ENCODE data around the gene TMEM139.

The TMEM139 gene

GRCh38 chr7:143280566-143280965 lies 4.2 kb upstream of the TMEM139 start:
- no peak for TF ChIP-seq GABPA (IDR thresholded peaks at IDR 0.05; ENCODE audit: low read depth)
- TF ChIP-seq CTCF (IDR thresholded peaks at IDR 0.05; ENCODE audit: insufficient read depth, low read length), result no peak
- TF ChIP-seq POLR2AphosphoS5 (IDR thresholded peaks at IDR 0.05; ENCODE audit: low read depth), result no peak
- no peak for TF ChIP-seq REST (IDR thresholded peaks at IDR 0.05; ENCODE audit: insufficient replicate concordance, low read depth)
- TF ChIP-seq SPI1 (IDR thresholded peaks at IDR 0.05; ENCODE audit: borderline replicate concordance, low read depth), result no peak
- Histone ChIP-seq H3K4me3 (replicated peaks; ENCODE audit: insufficient read depth, low read length) (no peak overlapping the region), H3K27ac (replicated peaks) (no peak overlapping the region), H3K27me3 (ENCODE audit: insufficient read depth, poor library complexity, severe bottlenecking) (no peaks in the 10 kb centered on the region)
- no peak for DNase-seq (ENCODE audit: low read depth in 1 of 2, low spot score in 1 of 2)

- no peak for DNase-seq (ENCODE audit: low read depth in 1 of 2, low spot score in 1 of 2)
Measured at GRCh38 chr7:143281529-143281928, 3.2 kb upstream of the TMEM139 start.

GRCh38 chr7:143282124-143282523 lies 2.6 kb upstream of the TMEM139 start:
- Histone ChIP-seq H3K27me3 (ENCODE audit: insufficient read depth, poor library complexity, severe bottlenecking) (no peaks in the 10 kb centered on the region), H3K4me3 (replicated peaks; ENCODE audit: insufficient read depth, low read length) (no peak overlapping the region), H3K27ac (replicated peaks) (no peak overlapping the region)
- DNase-seq (ENCODE audit: low read depth in 1 of 2, low spot score in 1 of 2), result no peak
- TF ChIP-seq REST (IDR thresholded peaks at IDR 0.05; ENCODE audit: insufficient replicate concordance, low read depth) (no peak), POLR2AphosphoS5 (IDR thresholded peaks at IDR 0.05; ENCODE audit: low read depth) (no peak), CTCF (IDR thresholded peaks at IDR 0.05; ENCODE audit: insufficient read depth, low read length) (no peak), GABPA (IDR thresholded peaks at IDR 0.05; ENCODE audit: low read depth) (no peak), SPI1 (IDR thresholded peaks at IDR 0.05; ENCODE audit: borderline replicate concordance, low read depth) (no peak)

More at GRCh38 chr7:143281529-143281928, 3.2 kb upstream of the TMEM139 start:
- TF ChIP-seq CTCF (IDR thresholded peaks at IDR 0.05; ENCODE audit: insufficient read depth, low read length) (no peak), POLR2AphosphoS5 (IDR thresholded peaks at IDR 0.05; ENCODE audit: low read depth) (no peak), GABPA (IDR thresholded peaks at IDR 0.05; ENCODE audit: low read depth) (no peak), REST (IDR thresholded peaks at IDR 0.05; ENCODE audit: insufficient replicate concordance, low read depth) (no peak), SPI1 (IDR thresholded peaks at IDR 0.05; ENCODE audit: borderline replicate concordance, low read depth) (no peak)
- Histone ChIP-seq H3K27me3 (ENCODE audit: insufficient read depth, poor library complexity, severe bottlenecking) (no peaks in the 10 kb centered on the region), H3K4me3 (replicated peaks; ENCODE audit: insufficient read depth, low read length) (no peak overlapping the region), H3K27ac (replicated peaks) (no peak overlapping the region)

All from HL-60 (cell line).